GM12878 (cell line): ENCODE measurements around the gene RABL6.
"Not testable (repeated sequence)": the region's sequence is repeated elsewhere in the genome, so short reads cannot be mapped to it uniquely, and the experiment has no call there.

ENCODE experiments used
- CTCF ChIP-seq, 3 experiments: IDR thresholded peaks in 2 of 3; conservative IDR thresholded peaks in 1 of 3; 2 replicates each; pipeline ENCODE4 v1.5.1; 2011; ENCODE audit warnings: low read depth in 3 of 3, low read length in 3 of 3, mild to moderate bottlenecking in 3 of 3, control low read depth in 2 of 3, moderate library complexity in 2 of 3, inconsistent platforms in 1 of 3, mixed read lengths in 1 of 3; ENCODE audit not compliant: control insufficient read depth in 2 of 3, insufficient read depth in 1 of 3; ENCODE audit errors: extremely low read depth in 1 of 3
- JUND ChIP-seq: IDR thresholded peaks from 2 replicates; pipeline ENCODE4 v1.6.1; 2012; ENCODE audit warnings: low read depth, mild to moderate bottlenecking, low read length, improper control_type of control experiment, moderate library complexity
- PAX8 ChIP-seq: fragments of 450-650 bp; IDR thresholded peaks from 2 replicates; pipeline ENCODE4 v1.6.1; 2017; ENCODE audit warnings: mild to moderate bottlenecking, moderate library complexity
- POLR2A ChIP-seq: IDR thresholded peaks from 2 replicates; pipeline ENCODE4 v1.6.1; 2011; ENCODE audit warnings: low read depth, mild to moderate bottlenecking, low read length
- SRF ChIP-seq, 2 experiments: IDR thresholded peaks; 2 replicates each; pipeline ENCODE4 v1.6.1; 2011; ENCODE audit warnings: low read depth in 2 of 2, low read length in 2 of 2, mild to moderate bottlenecking in 1 of 2, moderate library complexity in 1 of 2
- TAF1 ChIP-seq: IDR thresholded peaks from 2 replicates; pipeline ENCODE4 v1.6.1; 2011; ENCODE audit warnings: mild to moderate bottlenecking, low read depth, low read length, borderline replicate concordance
- USF1 ChIP-seq: IDR thresholded peaks from 2 replicates; pipeline ENCODE4 v1.6.1; 2011; ENCODE audit warnings: borderline replicate concordance, low read depth, mild to moderate bottlenecking, moderate library complexity, mixed read lengths, low read length; ENCODE audit not compliant: insufficient read depth; ENCODE audit errors: extremely low read length

GRCh38 chr9:136796775-136797347, 10.9 kb upstream of the RABL6 start:
- not testable (repeated sequence) for TF ChIP-seq JUND; SRF (IDR thresholded peaks at IDR 0.05; ENCODE audit: low read depth in 2 of 2, low read length in 2 of 2); TAF1; POLR2A; PAX8; CTCF (IDR thresholded peaks at IDR 0.05 in 2 of 3, conservative IDR thresholded peaks at IDR 0.05 in 1 of 3; ENCODE audit: control insufficient read depth in 2 of 3, extremely low read depth in 1 of 3, insufficient read depth in 1 of 3, low read depth in 3 of 3, low read length in 3 of 3); USF1
